WTC11 (cell line): ENCODE data around the gene PXN. TPM values are rescaled to one million over a fixed set of nuclear protein-coding genes. Genes with fewer than 3 reads are reported as not detected.

Experiments used
- ATAC-seq: fragments of 200-7000 bp; cut with Tn5 transposase; 2 replicates; pipeline ENCODE4 v1.10.0; 2021; ENCODE audit warnings: mild to moderate bottlenecking, moderate library complexity
- CTCF ChIA-PET: fragments of 300-600 bp; sonication (Branson Sonifier 250); formaldehyde crosslinking; loops from one replicate; lab custom pipeline; 2021; ENCODE audit warnings: antibody characterized with exemption; lab: Charles Lee
- POLR2A ChIA-PET: fragments of 350-600 bp; sonication (Branson Sonifier 250); formaldehyde crosslinking; loops from one replicate; lab custom pipeline; 2021; ENCODE audit warnings: antibody characterized with exemption; lab: Charles Lee
- DNase-seq: peaks from one replicate; pipeline ENCODE4 v3.0.0; 2021; ENCODE audit warnings: low spot score
- H3K27ac Mint-ChIP-seq: 2 replicates; pipeline ENCODE4 v1.8.0; 2021; ENCODE audit warnings: mixed read lengths
- H3K27me3 Mint-ChIP-seq: 2 replicates; pipeline ENCODE4 v1.8.0; 2021; ENCODE audit warnings: low read depth, mild to moderate bottlenecking, moderate library complexity, mixed read lengths
- H3K36me3 Mint-ChIP-seq: 2 replicates; pipeline ENCODE4 v1.8.0; 2021; ENCODE audit warnings: mixed read lengths
- H3K4me1 Mint-ChIP-seq: 2 replicates; pipeline ENCODE4 v1.8.0; 2022; ENCODE audit warnings: mixed read lengths
- H3K4me3 Mint-ChIP-seq: 2 replicates; pipeline ENCODE4 v1.8.0; 2021; ENCODE audit warnings: mild to moderate bottlenecking, moderate library complexity, mixed read lengths
- H3K9me3 Mint-ChIP-seq: 2 replicates; pipeline ENCODE4 v1.8.0; 2021; ENCODE audit warnings: mixed read lengths
- EMX1 ChIP-seq: fragments of 250-450 bp; sonication (Bioruptor Pico); IDR thresholded peaks from 2 replicates; pipeline ENCODE4 v1.8.0; 2021; ENCODE audit warnings: mild to moderate bottlenecking
- FOXP1 ChIP-seq: sonication (generic); formaldehyde crosslinking; IDR thresholded peaks from 2 replicates; pipeline ENCODE4 v1.8.0; 2022; ENCODE audit warnings: missing genetic modification reagents, mild to moderate bottlenecking, moderate library complexity, borderline replicate concordance
- HMGA2 ChIP-seq: fragments of 250-450 bp; sonication (Bioruptor Pico); IDR thresholded peaks from 2 replicates; pipeline ENCODE4 v1.4.0; 2021; ENCODE audit warnings: mild to moderate bottlenecking, moderate library complexity
- IRF2 ChIP-seq: sonication (generic); formaldehyde crosslinking; IDR thresholded peaks from 2 replicates; pipeline ENCODE4 v1.8.0; 2022; ENCODE audit warnings: low read depth, missing genetic modification reagents, borderline replicate concordance
- MXD4 ChIP-seq: fragments of 250-450 bp; sonication (Bioruptor Pico); IDR thresholded peaks from 2 replicates; pipeline ENCODE4 v1.8.0; 2021; ENCODE audit warnings: mild to moderate bottlenecking, moderate library complexity, borderline replicate concordance
- NFYB ChIP-seq: sonication (generic); formaldehyde crosslinking; conservative IDR thresholded peaks from 2 replicates; pipeline ENCODE4 v1.8.0; 2022; ENCODE audit warnings: low read depth, missing genetic modification reagents
- NR1H2 ChIP-seq: sonication (generic); formaldehyde crosslinking; IDR thresholded peaks from 2 replicates; pipeline ENCODE4 v1.9.0; 2021; ENCODE audit warnings: mild to moderate bottlenecking, moderate library complexity, missing genetic modification reagents
- NR2C2 ChIP-seq: sonication (generic); formaldehyde crosslinking; IDR thresholded peaks from 2 replicates; pipeline ENCODE4 v1.8.0; 2022; ENCODE audit warnings: mild to moderate bottlenecking, missing genetic modification reagents
- OVOL2 ChIP-seq: fragments of 250-450 bp; sonication (Bioruptor Pico); IDR thresholded peaks from 2 replicates; pipeline ENCODE4 v1.9.0; 2021; ENCODE audit warnings: mild to moderate bottlenecking, borderline replicate concordance
- RORB ChIP-seq: fragments of 250-450 bp; sonication (Bioruptor Pico); IDR thresholded peaks from 2 replicates; pipeline ENCODE4 v1.9.0; 2021; ENCODE audit warnings: mild to moderate bottlenecking
- TEAD1 ChIP-seq: sonication (generic); formaldehyde crosslinking; IDR thresholded peaks from 2 replicates; pipeline ENCODE4 v1.8.0; 2022; ENCODE audit warnings: mild to moderate bottlenecking, missing genetic modification reagents
- ZNF138 ChIP-seq: sonication (generic); formaldehyde crosslinking; conservative IDR thresholded peaks from 2 replicates; pipeline ENCODE4 v1.8.1; 2022; ENCODE audit warnings: mild to moderate bottlenecking, moderate library complexity, missing genetic modification reagents
- ZNF219 ChIP-seq: sonication (generic); formaldehyde crosslinking; IDR thresholded peaks from 2 replicates; pipeline ENCODE4 v1.8.0; 2023; ENCODE audit warnings: missing genetic modification reagents, mild to moderate bottlenecking, borderline replicate concordance
- total RNA-seq: library from RNA; stranded (reverse); gene quantifications from 3 replicates; pipeline ENCODE4 v1.2.3, GENCODE V29; 2021
- TF ChIP-seq, protein P1 (sequence below): fragments of 250-450 bp; sonication (Bioruptor Pico); IDR thresholded peaks from 2 replicates; pipeline ENCODE4 v1.9.0; 2021; ENCODE audit warnings: mild to moderate bottlenecking
- TF ChIP-seq, protein P2 (sequence below): sonication (generic); formaldehyde crosslinking; IDR thresholded peaks from 2 replicates; pipeline ENCODE4 v1.8.0; 2022; ENCODE audit warnings: missing genetic modification reagents
- TF ChIP-seq, protein P3 (sequence below): sonication (generic); formaldehyde crosslinking; IDR thresholded peaks from 2 replicates; pipeline ENCODE4 v1.8.0; 2022; ENCODE audit warnings: mild to moderate bottlenecking, missing genetic modification reagents
- TF ChIP-seq, protein P4 (sequence below): fragments of 200-600 bp; IDR thresholded peaks from 2 replicates; pipeline ENCODE4 v1.8.0; 2022; ENCODE audit warnings: antibody characterized with exemption
- TF ChIP-seq, protein P5 (sequence below): sonication (generic); formaldehyde crosslinking; IDR thresholded peaks from 2 replicates; pipeline ENCODE4 v1.8.1; 2022; ENCODE audit warnings: mild to moderate bottlenecking, missing genetic modification reagents, moderate library complexity, borderline replicate concordance
- TF ChIP-seq, protein P6 (sequence below): sonication (generic); formaldehyde crosslinking; IDR thresholded peaks from 2 replicates; pipeline ENCODE4 v1.8.0; 2022; ENCODE audit warnings: mild to moderate bottlenecking, missing genetic modification reagents
- TF ChIP-seq, protein P7 (sequence below): sonication (generic); formaldehyde crosslinking; IDR thresholded peaks from 2 replicates; pipeline ENCODE4 v1.8.1; 2023; ENCODE audit warnings: mild to moderate bottlenecking, missing genetic modification reagents, moderate library complexity

Gene PXN
- total RNA-seq, 1 experiment from 2014 or later: 132 TPM

DNA sequence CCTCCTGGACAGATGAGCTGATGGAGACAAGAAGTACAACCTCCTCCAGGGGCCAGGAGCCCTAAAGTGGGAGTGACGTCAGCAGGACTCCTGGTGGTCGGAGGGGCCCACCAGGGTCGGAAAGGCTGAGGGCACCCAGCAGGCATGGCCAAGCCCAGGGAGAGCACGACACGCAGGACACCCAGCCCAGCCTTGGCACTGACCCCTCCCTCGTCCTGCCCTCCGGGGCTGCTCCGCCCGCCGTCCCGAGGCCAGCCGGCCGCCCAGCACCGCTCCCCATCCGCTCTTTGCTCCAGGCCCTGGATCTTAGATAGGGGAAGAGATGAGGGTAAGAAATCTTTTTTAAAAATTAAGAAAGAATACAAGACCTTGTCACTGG, 50.2 kb downstream of the PXN start:
- ChIA-PET POLR2A (no interaction called here), CTCF (interaction anchor here (0.6 to 1.1 kb wide), 3 partner anchors 13 to 20 kb away, joined by 3 read pairs; no protein-coding TSS in a partner anchor)
- TF ChIP-seq ZNF219 (CRISPR knock-in tag): no peak
- TF ChIP-seq, protein P1, sequence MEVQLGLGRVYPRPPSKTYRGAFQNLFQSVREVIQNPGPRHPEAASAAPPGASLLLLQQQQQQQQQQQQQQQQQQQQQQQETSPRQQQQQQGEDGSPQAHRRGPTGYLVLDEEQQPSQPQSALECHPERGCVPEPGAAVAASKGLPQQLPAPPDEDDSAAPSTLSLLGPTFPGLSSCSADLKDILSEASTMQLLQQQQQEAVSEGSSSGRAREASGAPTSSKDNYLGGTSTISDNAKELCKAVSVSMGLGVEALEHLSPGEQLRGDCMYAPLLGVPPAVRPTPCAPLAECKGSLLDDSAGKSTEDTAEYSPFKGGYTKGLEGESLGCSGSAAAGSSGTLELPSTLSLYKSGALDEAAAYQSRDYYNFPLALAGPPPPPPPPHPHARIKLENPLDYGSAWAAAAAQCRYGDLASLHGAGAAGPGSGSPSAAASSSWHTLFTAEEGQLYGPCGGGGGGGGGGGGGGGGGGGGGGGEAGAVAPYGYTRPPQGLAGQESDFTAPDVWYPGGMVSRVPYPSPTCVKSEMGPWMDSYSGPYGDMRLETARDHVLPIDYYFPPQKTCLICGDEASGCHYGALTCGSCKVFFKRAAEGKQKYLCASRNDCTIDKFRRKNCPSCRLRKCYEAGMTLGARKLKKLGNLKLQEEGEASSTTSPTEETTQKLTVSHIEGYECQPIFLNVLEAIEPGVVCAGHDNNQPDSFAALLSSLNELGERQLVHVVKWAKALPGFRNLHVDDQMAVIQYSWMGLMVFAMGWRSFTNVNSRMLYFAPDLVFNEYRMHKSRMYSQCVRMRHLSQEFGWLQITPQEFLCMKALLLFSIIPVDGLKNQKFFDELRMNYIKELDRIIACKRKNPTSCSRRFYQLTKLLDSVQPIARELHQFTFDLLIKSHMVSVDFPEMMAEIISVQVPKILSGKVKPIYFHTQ (CRISPR knock-in tag): no peak
- no peak for TF ChIP-seq IRF2 (CRISPR knock-in tag)
- peaks cover 8% of the 10 kb centered on the region for H3K4me1 Mint-ChIP-seq
- no peak overlapping the region for H3K4me3 Mint-ChIP-seq
- no peaks in the 10 kb centered on the region for H3K9me3 Mint-ChIP-seq
- ATAC-seq (no peak), DNase-seq (no peak)
- H3K36me3 Mint-ChIP-seq: peaks cover 51% of the 10 kb centered on the region
- no peaks in the 10 kb centered on the region for H3K27me3 Mint-ChIP-seq
- no peak overlapping the region for H3K27ac Mint-ChIP-seq

DNA sequence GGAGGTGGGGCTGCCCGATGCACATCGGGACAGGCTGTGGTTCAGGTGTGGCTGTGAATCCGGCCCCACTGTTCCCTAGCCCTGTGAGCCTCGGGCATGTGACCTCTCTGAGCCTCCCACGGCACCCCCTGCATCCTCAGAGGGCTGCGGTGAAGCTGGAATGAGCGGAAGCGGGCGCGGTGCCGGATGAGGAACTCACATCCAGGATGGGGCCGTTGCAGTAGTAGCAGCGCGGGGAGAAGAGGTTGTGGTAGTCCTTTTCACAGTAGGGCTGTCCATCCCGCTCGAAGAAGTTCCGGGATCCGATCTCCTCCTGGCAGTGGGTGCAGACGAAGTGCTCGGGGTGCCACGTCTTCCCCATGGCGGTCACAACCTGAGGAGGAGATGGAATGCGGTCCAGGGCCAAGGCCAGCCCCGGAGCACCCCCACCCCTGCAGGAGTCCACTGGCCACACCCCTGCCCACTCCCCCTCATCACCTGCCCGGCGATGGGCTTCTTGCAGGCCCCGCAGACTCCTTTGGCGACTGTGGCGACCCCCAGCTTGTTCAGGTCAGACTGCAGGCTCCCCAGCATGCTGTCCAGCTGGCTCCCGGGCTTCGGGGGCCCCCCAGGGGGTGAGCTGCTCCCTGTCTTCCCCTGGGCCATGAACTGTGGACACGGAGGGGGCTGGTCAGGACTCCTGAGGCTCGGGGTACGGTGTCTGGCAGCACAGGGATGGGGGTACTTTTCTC, 50.7 kb downstream of the PXN start:
- DNase-seq (no peak), ATAC-seq (no peak)
- Mint-ChIP-seq H3K4me3 (no peak overlapping the region), H3K27ac (no peak overlapping the region), H3K36me3 (peaks cover 51% of the 10 kb centered on the region), H3K27me3 (no peaks in the 10 kb centered on the region), H3K4me1 (peaks cover 8% of the 10 kb centered on the region), H3K9me3 (no peaks in the 10 kb centered on the region)
- TF ChIP-seq HMGA2: no peak
- no peak for TF ChIP-seq EMX1 (CRISPR knock-in tag)
- no peak for TF ChIP-seq NR1H2 (CRISPR knock-in tag)
- TF ChIP-seq ZNF138: no peak
- TF ChIP-seq FOXP1: no peak
- no peak for TF ChIP-seq NFYB (CRISPR knock-in tag)
- no peak for TF ChIP-seq OVOL2 (CRISPR knock-in tag)
- TF ChIP-seq, protein P2, sequence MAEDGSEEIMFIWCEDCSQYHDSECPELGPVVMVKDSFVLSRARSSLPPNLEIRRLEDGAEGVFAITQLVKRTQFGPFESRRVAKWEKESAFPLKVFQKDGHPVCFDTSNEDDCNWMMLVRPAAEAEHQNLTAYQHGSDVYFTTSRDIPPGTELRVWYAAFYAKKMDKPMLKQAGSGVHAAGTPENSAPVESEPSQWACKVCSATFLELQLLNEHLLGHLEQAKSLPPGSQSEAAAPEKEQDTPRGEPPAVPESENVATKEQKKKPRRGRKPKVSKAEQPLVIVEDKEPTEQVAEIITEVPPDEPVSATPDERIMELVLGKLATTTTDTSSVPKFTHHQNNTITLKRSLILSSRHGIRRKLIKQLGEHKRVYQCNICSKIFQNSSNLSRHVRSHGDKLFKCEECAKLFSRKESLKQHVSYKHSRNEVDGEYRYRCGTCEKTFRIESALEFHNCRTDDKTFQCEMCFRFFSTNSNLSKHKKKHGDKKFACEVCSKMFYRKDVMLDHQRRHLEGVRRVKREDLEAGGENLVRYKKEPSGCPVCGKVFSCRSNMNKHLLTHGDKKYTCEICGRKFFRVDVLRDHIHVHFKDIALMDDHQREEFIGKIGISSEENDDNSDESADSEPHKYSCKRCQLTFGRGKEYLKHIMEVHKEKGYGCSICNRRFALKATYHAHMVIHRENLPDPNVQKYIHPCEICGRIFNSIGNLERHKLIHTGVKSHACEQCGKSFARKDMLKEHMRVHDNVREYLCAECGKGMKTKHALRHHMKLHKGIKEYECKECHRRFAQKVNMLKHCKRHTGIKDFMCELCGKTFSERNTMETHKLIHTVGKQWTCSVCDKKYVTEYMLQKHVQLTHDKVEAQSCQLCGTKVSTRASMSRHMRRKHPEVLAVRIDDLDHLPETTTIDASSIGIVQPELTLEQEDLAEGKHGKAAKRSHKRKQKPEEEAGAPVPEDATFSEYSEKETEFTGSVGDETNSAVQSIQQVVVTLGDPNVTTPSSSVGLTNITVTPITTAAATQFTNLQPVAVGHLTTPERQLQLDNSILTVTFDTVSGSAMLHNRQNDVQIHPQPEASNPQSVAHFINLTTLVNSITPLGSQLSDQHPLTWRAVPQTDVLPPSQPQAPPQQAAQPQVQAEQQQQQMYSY (CRISPR knock-in tag): no peak
- no peak for TF ChIP-seq MXD4 (CRISPR knock-in tag)
- TF ChIP-seq, protein P3, sequence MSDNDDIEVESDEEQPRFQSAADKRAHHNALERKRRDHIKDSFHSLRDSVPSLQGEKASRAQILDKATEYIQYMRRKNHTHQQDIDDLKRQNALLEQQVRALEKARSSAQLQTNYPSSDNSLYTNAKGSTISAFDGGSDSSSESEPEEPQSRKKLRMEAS (CRISPR knock-in tag): no peak
- TF ChIP-seq, protein P4, sequence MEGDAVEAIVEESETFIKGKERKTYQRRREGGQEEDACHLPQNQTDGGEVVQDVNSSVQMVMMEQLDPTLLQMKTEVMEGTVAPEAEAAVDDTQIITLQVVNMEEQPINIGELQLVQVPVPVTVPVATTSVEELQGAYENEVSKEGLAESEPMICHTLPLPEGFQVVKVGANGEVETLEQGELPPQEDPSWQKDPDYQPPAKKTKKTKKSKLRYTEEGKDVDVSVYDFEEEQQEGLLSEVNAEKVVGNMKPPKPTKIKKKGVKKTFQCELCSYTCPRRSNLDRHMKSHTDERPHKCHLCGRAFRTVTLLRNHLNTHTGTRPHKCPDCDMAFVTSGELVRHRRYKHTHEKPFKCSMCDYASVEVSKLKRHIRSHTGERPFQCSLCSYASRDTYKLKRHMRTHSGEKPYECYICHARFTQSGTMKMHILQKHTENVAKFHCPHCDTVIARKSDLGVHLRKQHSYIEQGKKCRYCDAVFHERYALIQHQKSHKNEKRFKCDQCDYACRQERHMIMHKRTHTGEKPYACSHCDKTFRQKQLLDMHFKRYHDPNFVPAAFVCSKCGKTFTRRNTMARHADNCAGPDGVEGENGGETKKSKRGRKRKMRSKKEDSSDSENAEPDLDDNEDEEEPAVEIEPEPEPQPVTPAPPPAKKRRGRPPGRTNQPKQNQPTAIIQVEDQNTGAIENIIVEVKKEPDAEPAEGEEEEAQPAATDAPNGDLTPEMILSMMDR: no peak
- no peak for TF ChIP-seq TEAD1 (CRISPR knock-in tag)
- TF ChIP-seq RORB (CRISPR knock-in tag): no peak
- TF ChIP-seq, protein P5, sequence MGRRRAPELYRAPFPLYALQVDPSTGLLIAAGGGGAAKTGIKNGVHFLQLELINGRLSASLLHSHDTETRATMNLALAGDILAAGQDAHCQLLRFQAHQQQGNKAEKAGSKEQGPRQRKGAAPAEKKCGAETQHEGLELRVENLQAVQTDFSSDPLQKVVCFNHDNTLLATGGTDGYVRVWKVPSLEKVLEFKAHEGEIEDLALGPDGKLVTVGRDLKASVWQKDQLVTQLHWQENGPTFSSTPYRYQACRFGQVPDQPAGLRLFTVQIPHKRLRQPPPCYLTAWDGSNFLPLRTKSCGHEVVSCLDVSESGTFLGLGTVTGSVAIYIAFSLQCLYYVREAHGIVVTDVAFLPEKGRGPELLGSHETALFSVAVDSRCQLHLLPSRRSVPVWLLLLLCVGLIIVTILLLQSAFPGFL (CRISPR knock-in tag): no peak
- TF ChIP-seq, protein P6, sequence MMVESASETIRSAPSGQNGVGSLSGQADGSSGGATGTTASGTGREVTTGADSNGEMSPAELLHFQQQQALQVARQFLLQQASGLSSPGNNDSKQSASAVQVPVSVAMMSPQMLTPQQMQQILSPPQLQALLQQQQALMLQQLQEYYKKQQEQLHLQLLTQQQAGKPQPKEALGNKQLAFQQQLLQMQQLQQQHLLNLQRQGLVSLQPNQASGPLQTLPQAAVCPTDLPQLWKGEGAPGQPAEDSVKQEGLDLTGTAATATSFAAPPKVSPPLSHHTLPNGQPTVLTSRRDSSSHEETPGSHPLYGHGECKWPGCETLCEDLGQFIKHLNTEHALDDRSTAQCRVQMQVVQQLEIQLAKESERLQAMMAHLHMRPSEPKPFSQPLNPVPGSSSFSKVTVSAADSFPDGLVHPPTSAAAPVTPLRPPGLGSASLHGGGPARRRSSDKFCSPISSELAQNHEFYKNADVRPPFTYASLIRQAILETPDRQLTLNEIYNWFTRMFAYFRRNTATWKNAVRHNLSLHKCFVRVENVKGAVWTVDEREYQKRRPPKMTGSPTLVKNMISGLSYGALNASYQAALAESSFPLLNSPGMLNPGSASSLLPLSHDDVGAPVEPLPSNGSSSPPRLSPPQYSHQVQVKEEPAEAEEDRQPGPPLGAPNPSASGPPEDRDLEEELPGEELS: no peak
- no peak for TF ChIP-seq NR2C2
- TF ChIP-seq, protein P7, sequence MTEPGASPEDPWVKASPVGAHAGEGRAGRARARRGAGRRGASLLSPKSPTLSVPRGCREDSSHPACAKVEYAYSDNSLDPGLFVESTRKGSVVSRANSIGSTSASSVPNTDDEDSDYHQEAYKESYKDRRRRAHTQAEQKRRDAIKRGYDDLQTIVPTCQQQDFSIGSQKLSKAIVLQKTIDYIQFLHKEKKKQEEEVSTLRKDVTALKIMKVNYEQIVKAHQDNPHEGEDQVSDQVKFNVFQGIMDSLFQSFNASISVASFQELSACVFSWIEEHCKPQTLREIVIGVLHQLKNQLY (CRISPR knock-in tag): no peak
- POLR2A ChIA-PET: no interaction called here
- CTCF ChIA-PET: interaction anchor here (0.6 to 1.1 kb wide), 3 partner anchors 13 to 20 kb away, joined by 3 read pairs; no protein-coding TSS in a partner anchor
